ENCODE results near the gene MEAK7. TPM values are rescaled to one million over a fixed set of nuclear protein-coding genes. Genes with fewer than 3 reads are reported as not detected.

The MEAK7 gene
- total RNA-seq, 1 donor from 2014 or later: 12.8 TPM

- DNase-seq: no peak
These were observed 7.4 kb upstream of the MEAK7 start for GRCh38 chr16:84511831-84512230.

DNA sequence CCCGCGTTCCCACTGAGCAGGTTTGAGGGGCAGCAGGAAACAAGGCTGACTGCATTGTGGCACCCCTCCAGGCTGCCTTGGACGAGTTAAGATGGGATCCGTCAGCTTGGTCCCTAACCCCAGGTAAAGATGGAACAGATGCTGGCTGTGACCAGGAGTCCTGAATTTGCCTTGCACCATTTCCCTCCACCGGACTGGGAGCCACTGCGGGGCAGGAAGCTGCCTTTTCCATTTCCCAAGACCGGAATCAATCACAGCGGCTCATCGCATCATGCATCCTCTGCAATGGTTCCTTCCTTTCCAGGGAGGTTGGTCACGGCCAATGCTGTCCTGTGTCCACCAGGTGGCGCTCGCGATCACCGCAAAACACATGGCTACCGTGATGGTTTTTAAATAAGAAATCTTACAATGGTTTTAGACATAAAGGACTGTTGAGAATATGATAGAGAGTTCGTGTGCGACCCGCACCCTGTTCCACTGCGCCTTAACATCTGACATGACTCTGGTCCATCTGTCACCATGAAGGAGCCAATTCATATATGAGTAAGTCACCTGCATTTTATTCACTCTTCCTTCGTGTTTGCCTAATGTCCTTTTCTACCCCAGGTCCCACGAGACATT is 6.8 kb upstream of the MEAK7 start:
- peak; percentile 69 for DNase-seq

GRCh38 chr16:84509032-84509950 is 4.8 kb upstream of the MEAK7 start:
- no peak for DNase-seq

DNA sequence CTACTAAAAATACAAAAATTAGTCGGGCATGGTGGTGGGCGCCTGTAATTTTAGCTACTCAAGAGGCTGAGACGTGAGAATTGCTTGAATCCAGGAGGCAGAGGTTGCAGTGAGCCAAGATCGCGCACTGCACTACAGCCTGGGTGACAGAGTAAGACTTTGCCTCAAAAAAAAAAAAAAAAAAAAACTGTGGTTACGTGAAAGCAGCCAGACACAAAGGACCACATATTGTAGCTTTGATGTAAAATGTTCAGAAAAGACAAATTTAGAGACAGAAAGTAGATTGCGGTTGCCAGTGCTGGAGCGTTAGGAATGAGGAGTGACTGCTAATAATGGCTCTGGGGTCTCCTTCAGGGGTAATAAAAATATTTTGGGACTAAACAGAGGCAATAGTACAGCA is 4.0 kb upstream of the MEAK7 start:
- DNase-seq: no peak

- no peak for DNase-seq
These were observed 2.8 kb upstream of the MEAK7 start for GRCh38 chr16:84507011-84507982.

GRCh38 chr16:84505249-84506187 is 1.1 kb upstream of the MEAK7 start:
- no peak for DNase-seq

GRCh38 chr16:84503751-84504395 is 586 bp downstream of the MEAK7 start:
- no peak for DNase-seq

GRCh38 chr16:84502581-84502980 is 1.9 kb downstream of the MEAK7 start:
- no peak for DNase-seq

DNA sequence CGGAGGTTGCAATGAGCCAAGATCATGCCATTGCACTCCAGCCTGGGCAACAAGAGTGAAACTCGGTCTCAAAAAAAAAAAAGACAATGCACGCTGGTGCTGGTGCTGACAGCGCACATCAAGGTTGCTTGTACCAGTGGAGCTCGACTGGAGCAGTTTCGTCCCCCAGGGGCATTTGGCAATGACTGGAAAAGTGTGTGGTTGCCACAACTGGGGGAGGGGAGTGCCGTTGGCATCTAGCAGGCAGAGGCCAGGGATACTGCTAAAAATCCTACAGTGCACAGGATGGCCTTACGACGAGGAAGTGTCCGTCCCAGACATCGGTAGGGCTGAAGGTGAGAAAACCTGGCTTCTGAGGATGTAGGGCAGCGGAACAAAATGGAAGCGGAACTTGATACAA is 2.4 kb downstream of the MEAK7 start:
- no peak for DNase-seq

DNA sequence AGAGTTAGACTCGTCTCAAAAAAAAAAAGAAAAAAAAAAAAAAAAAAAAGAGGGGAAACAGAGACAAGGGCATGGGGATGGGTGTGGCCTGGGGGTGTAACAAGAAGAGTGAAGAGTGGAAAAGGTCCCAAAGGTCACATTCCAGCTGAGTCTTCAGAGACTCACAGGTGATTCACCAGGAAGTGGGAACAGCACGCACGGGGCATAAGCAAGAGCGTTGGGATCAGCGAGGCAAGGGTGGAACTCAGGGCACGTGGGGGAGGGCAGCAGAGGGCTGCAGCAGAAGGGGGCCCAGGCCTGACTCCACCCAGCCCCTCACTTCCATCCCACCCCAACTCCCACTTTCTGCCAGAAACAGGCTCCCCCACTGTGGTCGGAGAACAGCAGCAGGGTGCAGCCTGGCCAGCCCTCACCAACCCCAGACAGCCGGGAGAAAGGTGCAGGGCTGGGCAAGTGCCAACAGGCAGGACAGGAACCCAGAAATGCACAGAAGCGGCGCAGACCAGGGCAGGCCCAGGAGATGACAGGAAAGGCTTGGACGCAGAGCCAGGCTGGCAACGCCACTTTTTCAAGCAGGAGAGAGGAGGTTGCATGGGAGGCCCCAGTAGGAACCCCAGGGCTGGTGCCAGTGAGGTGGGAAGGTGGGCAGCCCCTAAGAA is 3.3 kb downstream of the MEAK7 start:
- DNase-seq: no peak

DNA sequence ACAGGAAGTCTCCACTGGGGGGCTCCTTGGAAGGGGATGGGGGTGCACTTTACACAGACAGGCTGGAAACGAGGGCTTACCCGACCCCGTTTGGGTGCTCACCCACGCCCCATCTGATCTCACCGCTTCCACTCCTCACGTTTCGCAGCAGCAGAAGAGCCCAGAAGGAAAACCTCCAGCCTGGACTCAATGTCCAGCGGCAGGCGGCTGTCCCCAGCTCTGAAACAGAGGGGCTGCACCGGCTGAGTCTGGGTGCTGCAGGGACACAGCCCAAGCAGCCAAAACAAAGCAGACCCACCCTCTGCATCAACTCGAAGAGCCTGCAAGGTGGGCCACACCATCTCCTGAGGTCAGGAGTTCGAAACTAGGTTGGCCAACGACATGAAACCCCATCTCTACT is 3.9 kb downstream of the MEAK7 start:
- DNase-seq: no peak

DNA sequence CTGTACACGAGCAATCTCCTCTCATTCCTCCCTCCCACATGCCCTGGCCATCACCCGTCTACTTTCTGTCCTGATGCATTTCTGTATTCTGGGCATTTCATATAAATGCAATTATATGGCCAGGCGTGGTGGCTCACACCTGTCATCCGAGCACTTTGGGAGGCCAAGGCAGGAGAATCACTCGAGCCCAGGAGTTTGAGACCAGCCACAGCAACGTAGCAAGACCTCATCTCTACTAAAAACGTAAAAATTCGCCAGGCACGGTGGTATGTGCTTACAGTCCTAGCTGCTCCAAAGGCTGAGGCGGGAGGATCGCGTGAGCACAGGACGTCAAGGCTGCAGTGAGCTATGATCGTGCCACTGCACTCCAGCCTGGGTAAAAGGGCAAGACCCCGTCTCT is 4.8 kb downstream of the MEAK7 start:
- no peak for DNase-seq

- DNase-seq: no peak
These were observed 5.4 kb downstream of the MEAK7 start for GRCh38 chr16:84498859-84499620.

- no peak for DNase-seq
These were observed 6.2 kb downstream of the MEAK7 start for GRCh38 chr16:84498223-84498610.

- no peak for DNase-seq
These were observed 6.8 kb downstream of the MEAK7 start for GRCh38 chr16:84497418-84498222.

DNA sequence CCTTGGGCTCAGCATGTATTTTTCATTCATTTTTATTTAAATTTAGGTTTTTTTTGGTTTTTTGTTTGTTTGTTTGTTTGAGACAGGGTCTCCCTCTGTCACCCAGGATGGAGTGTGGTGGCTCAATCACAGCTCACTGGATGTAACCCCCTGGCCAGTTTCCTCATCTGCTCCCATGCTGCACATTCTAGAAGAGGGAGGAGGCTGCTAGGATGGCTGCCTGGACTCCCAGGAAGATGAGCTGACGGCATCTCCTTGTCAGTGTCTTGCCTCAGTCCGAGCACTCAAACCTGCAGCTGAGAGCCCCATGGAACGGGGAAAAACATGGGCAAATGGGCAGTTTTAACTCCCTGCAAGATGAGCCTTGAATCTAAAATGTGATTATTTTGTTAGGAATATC is 7.5 kb downstream of the MEAK7 start:
- DNase-seq: no peak

GRCh38 chr16:84495506-84495905 is 9.0 kb downstream of the MEAK7 start:
- no peak for DNase-seq

GRCh38 chr16:84489131-84489530 is 15.3 kb downstream of the MEAK7 start:
- DNase-seq: no peak

- DNase-seq: no peak
These were observed 17.1 kb downstream of the MEAK7 start for GRCh38 chr16:84487358-84487757.
